WTC11 (cell line): ENCODE measurements around the gene CCDC107. TPM values are rescaled to one million over a fixed set of nuclear protein-coding genes. Genes with fewer than 3 reads are reported as not detected.

ENCODE experiments used
- ATAC-seq: fragments of 200-7000 bp; cut with Tn5 transposase; 2 replicates; pipeline ENCODE4 v1.10.0; 2021; ENCODE audit warnings: mild to moderate bottlenecking, moderate library complexity
- CTCF ChIA-PET: fragments of 300-600 bp; sonication (Branson Sonifier 250); formaldehyde crosslinking; loops from one replicate; lab custom pipeline; 2021; ENCODE audit warnings: antibody characterized with exemption; lab: Charles Lee
- POLR2A ChIA-PET: fragments of 350-600 bp; sonication (Branson Sonifier 250); formaldehyde crosslinking; loops from one replicate; lab custom pipeline; 2021; ENCODE audit warnings: antibody characterized with exemption; lab: Charles Lee
- DNase-seq: peaks from one replicate; pipeline ENCODE4 v3.0.0; 2021; ENCODE audit warnings: low spot score
- H3K27ac Mint-ChIP-seq: 2 replicates; pipeline ENCODE4 v1.8.0; 2021; ENCODE audit warnings: mixed read lengths
- H3K27me3 Mint-ChIP-seq: 2 replicates; pipeline ENCODE4 v1.8.0; 2021; ENCODE audit warnings: low read depth, mild to moderate bottlenecking, moderate library complexity, mixed read lengths
- H3K36me3 Mint-ChIP-seq: 2 replicates; pipeline ENCODE4 v1.8.0; 2021; ENCODE audit warnings: mixed read lengths
- H3K4me1 Mint-ChIP-seq: 2 replicates; pipeline ENCODE4 v1.8.0; 2022; ENCODE audit warnings: mixed read lengths
- H3K4me3 Mint-ChIP-seq: 2 replicates; pipeline ENCODE4 v1.8.0; 2021; ENCODE audit warnings: mild to moderate bottlenecking, moderate library complexity, mixed read lengths
- H3K9me3 Mint-ChIP-seq: 2 replicates; pipeline ENCODE4 v1.8.0; 2021; ENCODE audit warnings: mixed read lengths
- AFF4 ChIP-seq: sonication (generic); formaldehyde crosslinking; IDR thresholded peaks from 2 replicates; pipeline ENCODE4 v1.8.1; 2023; ENCODE audit warnings: mild to moderate bottlenecking, missing genetic modification reagents, borderline replicate concordance
- E2F4 ChIP-seq: sonication (generic); formaldehyde crosslinking; IDR thresholded peaks from 2 replicates; pipeline ENCODE4 v1.8.1; 2022; ENCODE audit warnings: low read depth, mild to moderate bottlenecking, moderate library complexity, missing genetic modification reagents, borderline replicate concordance
- FOXJ3 ChIP-seq: sonication (generic); formaldehyde crosslinking; IDR thresholded peaks from 2 replicates; pipeline ENCODE4 v1.9.0; 2021; ENCODE audit warnings: missing genetic modification reagents, mild to moderate bottlenecking, borderline replicate concordance
- FOXP1 ChIP-seq: sonication (generic); formaldehyde crosslinking; IDR thresholded peaks from 2 replicates; pipeline ENCODE4 v1.8.0; 2022; ENCODE audit warnings: missing genetic modification reagents, mild to moderate bottlenecking, moderate library complexity, borderline replicate concordance
- NFE2L1 ChIP-seq: sonication (generic); formaldehyde crosslinking; IDR thresholded peaks from 2 replicates; pipeline ENCODE4 v1.8.1; 2023; ENCODE audit warnings: missing genetic modification reagents
- NFYB ChIP-seq: sonication (generic); formaldehyde crosslinking; conservative IDR thresholded peaks from 2 replicates; pipeline ENCODE4 v1.8.0; 2022; ENCODE audit warnings: low read depth, missing genetic modification reagents
- NR2C2 ChIP-seq: sonication (generic); formaldehyde crosslinking; IDR thresholded peaks from 2 replicates; pipeline ENCODE4 v1.8.0; 2022; ENCODE audit warnings: mild to moderate bottlenecking, missing genetic modification reagents
- NR3C1 ChIP-seq: sonication (generic); formaldehyde crosslinking; conservative IDR thresholded peaks from 2 replicates; pipeline ENCODE4 v1.8.1; 2023; ENCODE audit warnings: low read depth, mild to moderate bottlenecking, missing genetic modification reagents
- PRRX2 ChIP-seq: fragments of 250-450 bp; sonication (Bioruptor Pico); IDR thresholded peaks from 2 replicates; pipeline ENCODE4 v1.8.0; 2021; ENCODE audit warnings: mild to moderate bottlenecking
- TCF7 ChIP-seq: sonication (generic); formaldehyde crosslinking; IDR thresholded peaks from 2 replicates; pipeline ENCODE4 v1.8.0; 2022; ENCODE audit warnings: mild to moderate bottlenecking, low read depth, missing genetic modification reagents, moderate library complexity
- TEAD4 ChIP-seq: sonication (generic); formaldehyde crosslinking; IDR thresholded peaks from 2 replicates; pipeline ENCODE4 v1.8.0; 2022; ENCODE audit warnings: mild to moderate bottlenecking, missing genetic modification reagents
- TP53 ChIP-seq: sonication (generic); formaldehyde crosslinking; IDR thresholded peaks from 2 replicates; pipeline ENCODE4 v1.8.1; 2023; ENCODE audit warnings: mild to moderate bottlenecking, missing genetic modification reagents
- USF2 ChIP-seq: sonication (generic); formaldehyde crosslinking; IDR thresholded peaks from 2 replicates; pipeline ENCODE4 v1.8.1; 2023; ENCODE audit warnings: mild to moderate bottlenecking, missing genetic modification reagents, moderate library complexity
- ZMAT4 ChIP-seq: fragments of 250-450 bp; sonication (Bioruptor Pico); IDR thresholded peaks from 2 replicates; pipeline ENCODE4 v1.9.0; 2021; ENCODE audit warnings: mild to moderate bottlenecking
- ZNF121 ChIP-seq: sonication (generic); formaldehyde crosslinking; IDR thresholded peaks from 2 replicates; pipeline ENCODE4 v1.8.0; 2023; ENCODE audit warnings: missing genetic modification reagents
- ZNF232 ChIP-seq: sonication (generic); formaldehyde crosslinking; IDR thresholded peaks from 2 replicates; pipeline ENCODE4 v1.8.0; 2022; ENCODE audit warnings: mild to moderate bottlenecking, missing genetic modification reagents
- ZNF425 ChIP-seq: fragments of 250-450 bp; sonication (Bioruptor Pico); conservative IDR thresholded peaks from 2 replicates; pipeline ENCODE4 v1.9.0; 2021; ENCODE audit warnings: mild to moderate bottlenecking
- total RNA-seq: library from RNA; stranded (reverse); gene quantifications from 3 replicates; pipeline ENCODE4 v1.2.3, GENCODE V29; 2021
- TF ChIP-seq, protein P1 (sequence below): sonication (generic); formaldehyde crosslinking; IDR thresholded peaks from 2 replicates; pipeline ENCODE4 v1.8.1; 2023; ENCODE audit warnings: mild to moderate bottlenecking, missing genetic modification reagents, moderate library complexity

Gene CCDC107
- total RNA-seq, 1 experiment from 2014 or later, result 10.8 TPM

GRCh38 chr9:35705372-35705771 is 47.3 kb downstream of the CCDC107 start:
- Mint-ChIP-seq H3K27me3 (no peaks in the 10 kb centered on the region), H3K9me3 (no peaks in the 10 kb centered on the region), H3K4me1 (no peaks in the 10 kb centered on the region), H3K27ac (no peak overlapping the region), H3K4me3 (no peak overlapping the region), H3K36me3 (peaks cover 67% of the 10 kb centered on the region)
- ATAC-seq (no peak), DNase-seq (no peak)
- POLR2A ChIA-PET, result interaction anchor here (0.6 kb wide), 1 partner anchor 41 kb away, joined by 3 read pairs; the partner anchor contains the start of gene ARHGEF39
- CTCF ChIA-PET, result interaction anchor here (2.5 kb wide), 1 partner anchor 9 kb away, joined by 14 read pairs; no protein-coding TSS in a partner anchor
- TF ChIP-seq TEAD4 (no peak), E2F4 (CRISPR knock-in tag) (no peak), USF2 (CRISPR knock-in tag) (no peak), NR2C2 (CRISPR knock-in tag) (no peak)
- TF ChIP-seq, protein P1, sequence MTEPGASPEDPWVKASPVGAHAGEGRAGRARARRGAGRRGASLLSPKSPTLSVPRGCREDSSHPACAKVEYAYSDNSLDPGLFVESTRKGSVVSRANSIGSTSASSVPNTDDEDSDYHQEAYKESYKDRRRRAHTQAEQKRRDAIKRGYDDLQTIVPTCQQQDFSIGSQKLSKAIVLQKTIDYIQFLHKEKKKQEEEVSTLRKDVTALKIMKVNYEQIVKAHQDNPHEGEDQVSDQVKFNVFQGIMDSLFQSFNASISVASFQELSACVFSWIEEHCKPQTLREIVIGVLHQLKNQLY (CRISPR knock-in tag), result no peak

- DNase-seq (no peak), ATAC-seq (no peak)
- no peak for TF ChIP-seq FOXP1
- no peak for TF ChIP-seq ZNF232 (CRISPR knock-in tag)
- ChIA-PET POLR2A (no interaction called here), CTCF (interaction anchor here (2.5 kb wide), 1 partner anchor 10 kb away, joined by 14 read pairs; no protein-coding TSS in a partner anchor)
- Mint-ChIP-seq H3K4me1 (no peaks in the 10 kb centered on the region), H3K27ac (no peak overlapping the region), H3K36me3 (peaks cover 72% of the 10 kb centered on the region), H3K27me3 (no peaks in the 10 kb centered on the region), H3K9me3 (no peaks in the 10 kb centered on the region), H3K4me3 (no peak overlapping the region)
Measured at GRCh38 chr9:35705836-35706430, 47.8 kb downstream of the CCDC107 start.

GRCh38 chr9:35706951-35707350 is 48.9 kb downstream of the CCDC107 start:
- no peak overlapping the region for H3K27ac Mint-ChIP-seq
- POLR2A ChIA-PET, result no interaction called here
- no peaks in the 10 kb centered on the region for H3K9me3 Mint-ChIP-seq
- ATAC-seq, result no peak
- TF ChIP-seq NR3C1 (no peak), TCF7 (CRISPR knock-in tag) (no peak), NFE2L1 (CRISPR knock-in tag) (no peak), ZNF425 (no peak), TP53 (CRISPR knock-in tag) (no peak), ZNF121 (no peak)
- TF ChIP-seq, protein P1 (CRISPR knock-in tag), result no peak
- TF ChIP-seq, all 79 proteins: peak for 0
- CTCF ChIA-PET, result interaction anchor here (1.7 kb wide), 1 partner anchor 10 kb away, joined by 5 read pairs; no protein-coding TSS in a partner anchor
- Mint-ChIP-seq H3K4me3 (no peak overlapping the region), H3K4me1 (no peaks in the 10 kb centered on the region), H3K27me3 (no peaks in the 10 kb centered on the region), H3K36me3 (peaks cover 83% of the 10 kb centered on the region)
- no peak for DNase-seq

DNA sequence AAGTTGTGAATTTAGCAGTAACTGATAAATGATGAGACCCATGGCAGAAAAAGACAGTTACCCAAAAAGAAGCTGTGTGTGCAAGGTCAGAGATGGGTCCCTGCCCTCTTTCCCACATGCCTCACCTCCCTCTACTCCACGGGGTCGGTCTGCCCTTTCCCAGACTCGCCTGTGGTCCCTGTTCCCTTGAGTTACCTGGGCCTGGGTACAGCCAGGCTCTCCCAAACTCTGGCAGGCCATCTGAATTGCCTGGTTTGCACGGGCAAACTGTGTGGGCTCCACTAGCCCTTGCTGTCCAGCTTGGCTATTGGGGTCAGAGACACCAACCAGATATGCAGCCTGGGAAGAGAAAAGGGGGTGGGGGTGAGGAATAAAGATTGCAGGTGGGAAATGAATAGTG is 50.1 kb downstream of the CCDC107 start:
- CTCF ChIA-PET, result interaction anchor here (1.7 kb wide), 1 partner anchor 11 kb away, joined by 5 read pairs; no protein-coding TSS in a partner anchor
- Mint-ChIP-seq H3K36me3 (peaks cover 84% of the 10 kb centered on the region), H3K4me3 (no peak overlapping the region), H3K27me3 (no peaks in the 10 kb centered on the region), H3K9me3 (no peaks in the 10 kb centered on the region), H3K27ac (no peak overlapping the region), H3K4me1 (no peaks in the 10 kb centered on the region)
- DNase-seq (no peak), ATAC-seq (no peak)
- POLR2A ChIA-PET, result no interaction called here
- TF ChIP-seq PRRX2 (CRISPR knock-in tag) (no peak), FOXJ3 (CRISPR knock-in tag) (no peak), AFF4 (no peak), ZMAT4 (CRISPR knock-in tag) (no peak), NFYB (no peak)
